Pancreas (tissue), 10 donors: Measurements from ENCODE around the gene KANSL3. TPM values are rescaled to one million over a fixed set of nuclear protein-coding genes. Genes with fewer than 3 reads are reported as not detected.

Experiments
- ATAC-seq, 4 donors: fragments of 200-7000 bp; cut with Tn5 transposase; one replicate each; pipeline versions ENCODE4 v1.8.0 to v1.9.1; 2020; ENCODE audit warnings: mild to moderate bottlenecking in 4 of 4, moderate library complexity in 4 of 4
- DNase-seq, 6 donors: peaks; one replicate each; pipeline ENCODE4 v3.0.0-alpha.2; 2020
- FAIRE-seq: peaks from 2 replicates; lab custom pipeline; 2012; peaks lifted over from hg19 to GRCh38; lab: Jason Lieb, UNC
- H3K27ac ChIP-seq, 4 donors: fragments of 200-600 bp; sonication (generic); 1 replicate in 3 of 4; 2 replicates in 1 of 4; pipeline versions ENCODE4 v1.5.0 to v1.8.0; 2020
- H3K27me3 ChIP-seq, 4 donors: fragments of 200-600 bp; one replicate each; pipeline ENCODE4 v1.8.0; 2021
- H3K36me3 ChIP-seq, 3 donors: fragments of 200-600 bp; sonication (generic) in 1 of 3; one replicate each; pipeline versions ENCODE4 v1.5.0 to v1.8.0; 2020 to 2021
- H3K4me1 ChIP-seq, 3 donors: fragments of 200-600 bp; one replicate each; pipeline ENCODE4 v1.8.0; 2021
- H3K4me3 ChIP-seq, 4 donors: fragments of 200-600 bp; sonication (generic) in 2 of 4; one replicate each; pipeline versions ENCODE4 v1.5.0 to v1.8.0; 2020 to 2021
- H3K9me3 ChIP-seq, 4 donors: fragments of 200-600 bp; one replicate each; pipeline ENCODE4 v1.8.0; 2021
- WGBS, 2 donors: extraction: QIAGEN DNeasy Blood & Tissue Kit; methylation state at CpG; one replicate each; pipeline ENCODE4 v1.1.7; 2013; 5-methylcytosine and 5-hydroxymethylcytosine counted together
- intact Hi-C, 3 donors: fragments of 100-400 bp; cut with DNase I; formaldehyde crosslinking; loops; one replicate each; pipeline versions ENCODE4 v1.11.1 to v1.14.2; 2022
- polyA plus RNA-seq, 2 donors: library from polyadenylated mRNA; stranded (reverse); fragments of 200-250 nt; gene quantifications; one replicate each; pipeline ENCODE4 v1.2.3, GENCODE V29; 2013
- total RNA-seq, 6 donors: library from RNA; stranded (reverse); fragmentation: NEBNext Ultra II Directional in 4 of 6; extraction: Animal tissue kit (Norgen Biotek cat#: 25700) in 4 of 6; gene quantifications; one replicate each; pipeline versions ENCODE4 v1.2.1 to v1.2.4, GENCODE V29; 2021 to 2023
- TF ChIP-seq, protein P1 (sequence below), 4 donors: fragments of 200-600 bp; sonication (generic) in 3 of 4; IDR thresholded peaks; one replicate each; pipeline versions ENCODE4 v1.5.0 to v1.8.0; 2021; ENCODE audit warnings: antibody characterized with exemption in 4 of 4
- donor health status: healthy with polysubstance abuse.
- donor health status: DM: no; HTN: no; CAD: no; lungs with moderate emphysema.
- donor health status: DM: no; HTN: no; CAD: no.
- donor health status: control.
- donor health status: control.
- donor health status: Bipolar disorder and iron deficiency.
- donor health status: DM: yes; HTN: yes; CAD: no.
- donor health status: DM: no; HTN: no; CAD: no.
- donor health status: DM: no; HTN: no; CAD: no.
- donor health status: DM: yes; HTN: yes; CAD: no.

The KANSL3 gene
- total and polyA plus RNA-seq, 8 donors: 14.8 to 28.9 (median 19.2) TPM

DNA sequence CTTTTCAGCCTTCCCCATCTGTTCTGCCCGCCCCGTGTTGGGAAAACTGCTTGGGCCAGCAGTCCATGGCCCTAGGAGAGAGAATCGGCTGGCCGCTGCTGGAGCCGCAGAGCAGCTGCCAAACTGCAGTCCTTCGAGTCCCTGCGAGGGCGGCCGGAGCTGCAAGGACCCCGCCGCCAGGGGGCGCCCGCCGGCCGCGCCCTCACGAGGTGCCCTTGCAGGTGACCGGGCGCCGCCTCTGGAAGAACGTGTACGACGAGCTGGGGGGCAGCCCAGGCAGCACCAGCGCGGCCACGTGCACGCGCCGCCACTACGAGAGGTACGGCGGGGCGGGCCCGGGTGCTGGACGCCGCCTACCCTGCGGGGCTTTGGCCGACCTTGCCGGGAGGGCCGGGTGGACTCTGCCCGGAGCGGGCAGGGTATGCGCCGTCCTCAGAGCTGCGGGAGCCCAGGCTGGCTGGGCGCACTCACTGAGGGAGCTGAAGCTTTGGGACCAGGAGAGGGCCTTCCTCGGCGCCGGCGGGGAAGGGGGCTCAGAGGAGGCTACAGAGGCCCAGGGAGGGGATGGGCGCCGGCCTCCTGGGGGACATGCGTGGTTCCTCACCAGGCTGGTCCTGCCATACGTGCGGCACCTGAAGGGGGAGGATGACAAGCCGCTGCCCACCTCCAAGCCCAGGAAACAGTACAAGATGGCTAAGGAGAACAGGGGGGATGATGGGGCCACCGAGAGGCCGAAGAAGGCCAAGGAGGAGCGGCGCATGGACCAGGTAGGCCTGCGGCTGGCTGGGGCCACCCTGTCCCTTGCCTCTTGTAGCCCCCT, 87.9 kb downstream of the KANSL3 start:
- TF ChIP-seq, protein P1, sequence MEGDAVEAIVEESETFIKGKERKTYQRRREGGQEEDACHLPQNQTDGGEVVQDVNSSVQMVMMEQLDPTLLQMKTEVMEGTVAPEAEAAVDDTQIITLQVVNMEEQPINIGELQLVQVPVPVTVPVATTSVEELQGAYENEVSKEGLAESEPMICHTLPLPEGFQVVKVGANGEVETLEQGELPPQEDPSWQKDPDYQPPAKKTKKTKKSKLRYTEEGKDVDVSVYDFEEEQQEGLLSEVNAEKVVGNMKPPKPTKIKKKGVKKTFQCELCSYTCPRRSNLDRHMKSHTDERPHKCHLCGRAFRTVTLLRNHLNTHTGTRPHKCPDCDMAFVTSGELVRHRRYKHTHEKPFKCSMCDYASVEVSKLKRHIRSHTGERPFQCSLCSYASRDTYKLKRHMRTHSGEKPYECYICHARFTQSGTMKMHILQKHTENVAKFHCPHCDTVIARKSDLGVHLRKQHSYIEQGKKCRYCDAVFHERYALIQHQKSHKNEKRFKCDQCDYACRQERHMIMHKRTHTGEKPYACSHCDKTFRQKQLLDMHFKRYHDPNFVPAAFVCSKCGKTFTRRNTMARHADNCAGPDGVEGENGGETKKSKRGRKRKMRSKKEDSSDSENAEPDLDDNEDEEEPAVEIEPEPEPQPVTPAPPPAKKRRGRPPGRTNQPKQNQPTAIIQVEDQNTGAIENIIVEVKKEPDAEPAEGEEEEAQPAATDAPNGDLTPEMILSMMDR (IDR thresholded peaks at IDR 0.05): peak; percentile 64 to 84 (median 74)
- peak; percentile 82 to 93 (median 88) for ATAC-seq
- Histone ChIP-seq H3K27me3 (no peaks in the 10 kb centered on the region), H3K9me3 (no peaks in the 10 kb centered on the region), H3K36me3 (no peaks in the 10 kb centered on the region), H3K27ac (no peak overlapping the region), H3K4me1 (no peaks in the 10 kb centered on the region), H3K4me3 (no peak overlapping the region)
- FAIRE-seq: no peak
- peak; percentile 72 to 95 (median 88) for DNase-seq
- WGBS, 2 donors: 42 to 50% methylated on average over 54 to 61 of the region's 61 CpGs
- intact Hi-C loops: loop anchor here in 1 of 3 donors (5.0 to 10.0 kb wide), 2 partner anchors 247 to 405 kb away; no protein-coding TSS in a partner anchor

DNA sequence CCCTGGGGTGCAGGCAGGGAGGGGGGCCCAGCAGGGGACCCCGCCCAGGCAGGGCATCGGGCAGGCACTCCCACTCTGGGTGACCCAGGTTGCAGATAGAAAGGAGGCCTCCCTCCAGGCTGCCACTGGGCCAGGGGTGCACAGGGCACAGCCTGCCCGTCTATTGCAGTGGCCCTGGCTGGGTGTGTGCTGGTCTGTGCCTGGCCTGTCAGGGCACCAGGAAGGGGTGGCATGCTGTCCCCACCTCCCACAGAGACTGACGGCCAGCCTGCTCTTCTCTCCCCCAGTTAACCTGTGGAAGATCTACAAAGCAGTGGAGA, 88.7 kb downstream of the KANSL3 start:
- no peaks in the 10 kb centered on the region for H3K36me3 ChIP-seq
- WGBS, 2 donors: 73% methylated on average over 3 to 4 of the region's 4 CpGs
- H3K27me3 ChIP-seq: no peaks in the 10 kb centered on the region
- ATAC-seq (no peak), DNase-seq (no peak), FAIRE-seq (no peak)
- H3K4me1 ChIP-seq: no peaks in the 10 kb centered on the region
- intact Hi-C loops: loop anchor here in 1 of 3 donors (10.0 kb wide), 1 partner anchor 405 kb away; no protein-coding TSS in a partner anchor
- no peak overlapping the region for H3K27ac ChIP-seq
- TF ChIP-seq, protein P1 (IDR thresholded peaks at IDR 0.05): no peak
- no peak overlapping the region for H3K4me3 ChIP-seq
- no peaks in the 10 kb centered on the region for H3K9me3 ChIP-seq

DNA sequence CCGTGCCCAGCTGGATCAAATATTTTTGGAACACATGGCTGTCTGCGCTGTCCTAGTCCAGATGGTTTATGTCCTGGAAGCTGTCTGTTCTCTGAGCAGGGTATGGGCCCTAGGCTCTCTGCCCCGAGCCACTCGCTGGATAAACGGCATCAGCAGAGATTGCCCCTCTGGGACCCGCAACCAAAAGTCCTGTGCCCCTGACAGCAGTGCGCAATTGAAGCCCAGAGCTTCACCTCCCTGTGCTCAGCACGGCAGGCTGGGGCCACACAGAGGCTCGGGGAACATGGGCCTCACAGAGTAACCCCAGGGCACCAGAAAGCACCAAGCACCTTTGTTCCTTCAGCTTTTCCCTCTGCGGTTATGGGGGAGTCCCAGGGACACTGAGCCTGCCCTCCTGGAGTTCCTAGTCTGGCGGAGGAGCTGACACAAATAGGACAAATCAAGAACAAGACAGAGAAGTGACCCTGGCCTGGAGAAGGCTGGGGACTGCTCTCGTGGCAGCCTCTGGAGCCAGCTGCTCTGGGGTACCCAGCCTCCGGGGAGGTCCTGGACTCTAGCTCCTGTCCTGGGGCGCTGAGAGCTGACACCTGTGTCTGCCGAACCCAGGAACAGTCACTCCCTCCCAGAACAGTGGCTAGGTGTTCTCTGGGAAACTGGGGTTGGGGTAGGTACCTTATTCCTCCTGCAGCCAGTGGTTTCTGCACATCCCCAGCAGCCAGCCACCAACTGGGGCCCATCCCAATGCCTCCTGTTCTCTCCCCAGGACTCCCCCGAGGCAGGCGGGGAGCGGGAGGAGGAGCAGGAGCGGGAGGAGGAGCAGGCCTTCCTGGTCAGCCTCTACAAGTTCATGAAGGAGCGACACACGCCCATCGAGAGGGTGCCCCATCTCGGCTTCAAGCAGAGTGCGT, 89.3 kb downstream of the KANSL3 start:
- DNase-seq (peak in 1 of 6 donors; percentile 71), FAIRE-seq (no peak), ATAC-seq (no peak)
- 89 to 91% methylated on average over 24 of the region's 24 CpGs for WGBS, 2 donors
- Histone ChIP-seq H3K36me3 (no peaks in the 10 kb centered on the region), H3K27me3 (no peaks in the 10 kb centered on the region), H3K27ac (no peak overlapping the region), H3K4me3 (no peak overlapping the region), H3K4me1 (no peaks in the 10 kb centered on the region), H3K9me3 (no peaks in the 10 kb centered on the region)
- intact Hi-C loops: loop anchor here in 1 of 3 donors (10.0 kb wide), 1 partner anchor 406 kb away; no protein-coding TSS in a partner anchor
- TF ChIP-seq, protein P1 (IDR thresholded peaks at IDR 0.05): no peak

DNA sequence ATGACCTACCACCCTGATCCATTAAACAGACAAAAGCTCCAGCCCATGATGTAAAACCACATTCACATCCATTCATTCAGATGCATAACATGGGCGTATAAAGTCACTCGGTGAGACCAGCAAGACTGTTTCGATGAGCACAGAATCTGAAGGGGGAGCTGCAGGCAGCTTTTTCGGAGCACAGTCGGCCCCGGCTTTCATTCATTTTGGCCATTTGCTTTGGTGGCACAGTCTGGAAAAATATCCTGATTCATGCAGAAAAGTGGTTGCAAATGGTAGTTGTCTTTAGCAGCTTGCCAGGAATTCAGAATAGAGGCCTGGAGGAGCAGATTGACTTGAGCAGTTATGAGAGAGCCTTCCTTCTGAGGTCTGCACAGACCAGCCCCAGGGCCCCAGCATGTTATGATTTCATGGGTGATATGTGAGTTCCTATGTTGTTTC, 90.4 kb downstream of the KANSL3 start:
- intact Hi-C loops: loop anchor here in 1 of 3 donors (10.0 kb wide), 1 partner anchor 407 kb away; no protein-coding TSS in a partner anchor
- Histone ChIP-seq H3K4me1 (no peaks in the 10 kb centered on the region), H3K9me3 (no peaks in the 10 kb centered on the region), H3K27me3 (no peaks in the 10 kb centered on the region), H3K27ac (no peak overlapping the region), H3K4me3 (no peak overlapping the region), H3K36me3 (no peaks in the 10 kb centered on the region)
- no peak for DNase-seq
- no peak for ATAC-seq
- no peak for FAIRE-seq
- TF ChIP-seq, protein P1 (IDR thresholded peaks at IDR 0.05): no peak
- 89 to 90% methylated on average over 6 of the region's 6 CpGs for WGBS, 2 donors
